HT-29 (cell line): Measurements from ENCODE around the gene TBATA. TPM values are rescaled to one million over a fixed set of nuclear protein-coding genes. Genes with fewer than 3 reads are reported as not detected.

Experiments
- DNase-seq: peaks from one replicate; pipeline ENCODE4 v3.0.0-alpha.2; 2015; ENCODE audit warnings: low spot score
- total RNA-seq: library from RNA; depleted of rRNA; stranded (reverse); fragments of >200 nt; shearing (Covaris generic); gene quantifications from 2 replicates; pipeline ENCODE4 v1.2.3, GENCODE V29; 2014

The TBATA gene
- total RNA-seq, 1 experiment from 2014 or later = not detected

- DNase-seq = no peak
These were observed 39.6 kb downstream of the TBATA start for GRCh38 chr10:70745555-70745954.

GRCh38 chr10:70744617-70745143 lies 40.5 kb downstream of the TBATA start:
- DNase-seq = no peak

- no peak for DNase-seq
These were observed 41.3 kb downstream of the TBATA start for GRCh38 chr10:70743879-70744278.

GRCh38 chr10:70743430-70743788 lies 41.8 kb downstream of the TBATA start:
- no peak for DNase-seq

- DNase-seq = no peak
These were observed 42.4 kb downstream of the TBATA start for GRCh38 chr10:70742537-70743429.

GRCh38 chr10:70740406-70741288 lies 44.5 kb downstream of the TBATA start:
- no peak for DNase-seq

- no peak for DNase-seq
These were observed 46.4 kb downstream of the TBATA start for GRCh38 chr10:70738761-70739121.

- DNase-seq = no peak
These were observed 47.0 kb downstream of the TBATA start for GRCh38 chr10:70738006-70738760.

- no peak for DNase-seq
These were observed 47.9 kb downstream of the TBATA start for GRCh38 chr10:70737250-70737649.

- DNase-seq = no peak
These were observed 48.7 kb downstream of the TBATA start for GRCh38 chr10:70736525-70736924.

- DNase-seq = no peak
These were observed 50.0 kb downstream of the TBATA start for GRCh38 chr10:70735161-70735560.

- no peak for DNase-seq
These were observed 52.1 kb downstream of the TBATA start for GRCh38 chr10:70733051-70733450.

GRCh38 chr10:70732569-70732968 lies 52.6 kb downstream of the TBATA start:
- DNase-seq = no peak

GRCh38 chr10:70730955-70731354 lies 54.2 kb downstream of the TBATA start:
- no peak for DNase-seq

- no peak for DNase-seq
These were observed 55.3 kb downstream of the TBATA start for GRCh38 chr10:70729763-70730357.

- DNase-seq = no peak
These were observed 56.8 kb downstream of the TBATA start for GRCh38 chr10:70728328-70728727.

- DNase-seq = no peak
These were observed 58.2 kb downstream of the TBATA start for GRCh38 chr10:70726909-70727495.

- no peak for DNase-seq
These were observed 61.4 kb downstream of the TBATA start for GRCh38 chr10:70723771-70724170.

GRCh38 chr10:70722820-70723424 lies 62.3 kb downstream of the TBATA start:
- DNase-seq = no peak
